Fibroblast of upper back skin (primary cell): ENCODE results near the gene THSD7A.
A peak's percentile ranks its signal among the peaks of the same experiment; 100 is the strongest.

Source experiments
- DNase-seq: peaks from one replicate; pipeline ENCODE4 v3.0.0-alpha.2; 2013

THSD7A gene

DNA sequence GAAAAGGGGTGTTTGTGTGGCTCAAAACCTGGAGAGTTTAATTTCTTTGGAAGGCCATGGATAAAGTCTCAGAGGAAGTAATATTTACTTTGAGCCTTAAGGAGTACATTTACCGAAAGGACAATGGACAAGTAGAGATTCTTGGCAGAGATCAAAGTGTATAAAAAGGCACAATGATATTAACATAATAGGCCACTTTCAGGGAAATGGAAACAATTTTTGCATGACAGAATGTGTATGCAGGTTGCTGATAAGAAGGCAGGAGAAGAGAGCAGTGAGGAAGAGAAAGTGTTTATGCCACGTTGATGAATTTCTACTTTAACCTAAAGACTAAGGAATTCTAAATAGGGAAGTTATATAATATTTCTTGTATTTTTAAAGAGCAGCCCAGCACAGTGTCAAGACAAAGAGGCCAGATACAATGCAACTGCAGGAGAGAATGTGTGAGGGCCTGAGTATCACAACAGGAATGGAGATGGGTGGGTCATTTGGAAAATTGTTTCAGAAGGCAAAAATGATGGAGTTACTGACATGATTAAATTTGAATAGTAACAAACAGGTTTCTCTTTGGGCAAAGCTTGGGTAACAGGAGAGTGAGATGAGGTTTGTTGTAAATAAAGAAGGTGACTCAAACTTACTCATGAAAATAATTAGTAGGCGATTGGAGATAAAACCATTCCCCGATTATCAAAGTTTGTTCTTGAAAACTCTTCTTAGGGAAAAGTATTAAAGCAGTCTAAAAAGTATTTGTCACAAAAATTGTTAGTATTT, 84.1 kb downstream of the THSD7A start:
- no peak for DNase-seq

DNA sequence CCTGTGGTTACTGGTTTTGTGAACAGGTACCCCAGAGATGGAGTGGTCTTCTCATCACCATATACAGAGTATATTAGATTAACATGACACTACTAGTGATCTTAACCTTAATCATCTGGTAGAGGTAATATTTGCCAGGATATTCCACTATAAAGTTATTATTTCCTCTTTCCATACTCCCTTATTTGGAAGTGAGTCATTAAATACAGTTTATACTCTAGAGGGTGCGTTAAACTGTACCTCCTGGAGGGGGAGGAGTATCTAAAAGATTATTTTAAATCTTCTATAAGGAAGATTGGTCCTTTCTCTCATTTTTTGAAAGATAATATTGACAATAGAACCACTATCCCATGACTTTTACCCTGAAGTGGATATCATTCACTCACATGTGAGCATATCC, 85.4 kb downstream of the THSD7A start:
- DNase-seq = no peak

DNA sequence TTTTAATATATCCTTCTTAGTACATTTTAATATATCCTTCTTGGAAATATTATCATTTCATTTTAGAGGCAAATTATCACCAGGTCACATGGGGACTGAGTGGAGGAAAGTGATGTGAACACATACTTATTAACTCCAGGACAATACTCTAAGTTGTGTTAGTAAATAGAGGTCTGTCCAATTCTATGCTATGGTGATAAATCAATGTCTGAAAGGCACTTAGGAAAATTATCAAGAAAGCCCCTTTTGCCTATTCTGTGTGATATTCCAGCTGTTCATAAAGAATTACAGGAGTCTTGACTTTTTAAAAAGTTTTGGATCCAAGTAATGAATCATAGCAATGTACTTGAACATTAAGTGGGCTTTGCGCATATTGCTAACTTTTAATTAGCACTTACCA, 88.5 kb downstream of the THSD7A start:
- no peak for DNase-seq

DNA sequence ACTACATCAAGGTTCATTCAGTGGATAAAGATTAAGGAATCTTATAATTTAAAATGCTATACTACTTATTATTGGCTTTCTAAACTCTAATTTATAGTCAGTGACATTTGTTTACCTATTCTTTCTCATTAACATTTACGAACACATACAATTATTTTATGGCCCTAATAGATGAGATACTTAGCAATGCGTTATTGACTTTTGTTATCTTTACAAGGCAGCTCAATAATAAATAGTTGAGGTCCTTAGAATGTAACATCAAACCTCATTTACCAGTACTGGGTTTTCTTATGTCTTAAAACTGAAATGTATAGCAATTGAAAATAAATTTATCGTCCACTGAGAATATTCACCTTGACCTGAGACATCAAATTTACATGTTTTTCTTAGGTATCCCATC, 89.0 kb downstream of the THSD7A start:
- no peak for DNase-seq

DNA sequence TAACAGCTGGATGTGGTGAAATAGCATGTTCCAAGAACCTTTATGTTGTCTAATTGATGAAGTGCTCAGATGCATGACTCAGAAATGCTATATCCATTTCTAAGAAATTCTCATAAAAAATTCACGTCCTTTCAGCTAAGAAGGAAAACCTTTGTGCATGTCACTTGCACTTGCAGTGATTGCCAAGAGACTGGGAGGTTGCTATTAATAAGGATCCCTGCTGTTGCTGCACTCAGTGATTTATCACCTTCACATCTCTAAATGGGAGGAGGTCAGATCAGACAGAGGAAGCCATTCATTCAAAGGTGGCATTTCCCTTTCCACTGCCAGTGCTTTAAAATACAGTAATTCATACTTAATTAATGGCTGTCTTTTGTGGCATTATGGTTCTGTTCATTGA, 89.5 kb downstream of the THSD7A start:
- peak; percentile 42 for DNase-seq

DNA sequence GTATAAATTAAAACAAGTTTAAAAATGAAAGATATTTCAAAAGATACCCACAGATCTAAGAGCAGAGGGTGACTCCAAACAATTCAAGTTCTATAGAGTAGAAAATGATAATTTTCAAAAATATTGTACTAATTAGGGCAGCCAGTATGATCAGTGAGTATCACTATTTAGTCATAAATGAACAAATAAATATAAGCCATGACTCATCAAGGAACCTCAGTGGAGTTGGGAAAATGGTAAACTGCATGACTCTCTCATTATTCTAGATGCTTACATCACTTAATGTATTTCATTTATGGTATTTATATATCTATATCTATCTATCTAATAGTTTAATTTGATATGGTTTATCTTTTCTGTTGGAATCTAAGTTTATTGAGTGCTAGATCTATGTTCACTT, 94.3 kb downstream of the THSD7A start:
- DNase-seq = peak; percentile 10

DNA sequence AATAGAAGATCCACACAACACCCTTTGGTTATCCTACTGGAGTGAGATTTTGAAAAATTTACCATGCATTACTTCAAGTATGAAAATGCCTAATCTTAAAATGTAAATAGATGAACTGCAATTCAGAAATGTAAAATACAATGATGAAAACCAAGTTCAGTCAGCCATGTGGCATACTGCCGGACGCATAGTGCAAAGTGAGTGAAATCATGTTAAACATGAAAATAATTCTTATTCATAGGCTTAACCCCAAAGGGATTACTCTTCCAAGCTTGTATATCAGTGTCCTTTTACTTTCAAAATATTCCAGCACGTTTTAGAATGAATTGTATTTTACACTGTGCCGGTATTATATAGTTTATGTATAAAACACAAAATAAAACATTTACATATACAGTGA, 99.8 kb downstream of the THSD7A start:
- no peak for DNase-seq

DNA sequence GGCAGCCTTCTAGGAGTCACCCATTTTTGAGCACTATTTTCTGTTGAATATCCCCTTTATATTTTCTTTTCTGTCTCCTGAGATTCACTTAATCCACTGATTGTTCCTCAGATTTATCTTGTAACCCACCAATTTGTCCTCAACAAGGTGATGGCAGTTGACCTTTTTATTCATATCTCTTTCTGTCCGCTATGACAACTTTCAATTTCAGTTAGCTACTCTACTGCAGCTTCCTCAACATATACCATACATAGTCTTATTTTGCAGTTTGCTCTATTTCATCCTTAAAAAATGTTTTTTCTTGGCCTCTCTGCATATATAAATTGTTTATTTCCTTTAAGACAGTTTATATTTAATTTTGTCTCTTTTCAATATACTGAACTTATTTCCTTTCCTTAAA, 101.3 kb downstream of the THSD7A start:
- no peak for DNase-seq

DNA sequence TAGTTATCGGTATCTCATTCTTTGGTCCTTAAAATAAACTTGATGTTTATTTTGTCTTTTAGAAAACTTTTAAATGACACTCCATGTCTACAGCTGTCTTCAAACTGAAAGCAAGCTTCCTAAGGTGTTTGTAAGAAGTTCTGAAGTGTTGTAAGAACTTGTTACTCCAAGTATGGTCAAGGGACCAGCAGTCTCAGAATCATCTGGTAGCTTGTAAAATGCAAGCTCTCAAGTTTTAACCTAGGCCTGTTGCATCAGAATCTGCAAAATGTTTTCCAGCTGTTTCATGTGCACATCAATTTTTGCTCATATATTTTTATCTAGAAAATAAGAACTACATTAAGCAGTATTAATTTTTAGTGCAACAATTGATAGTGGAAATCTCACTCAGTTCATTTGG, 104.1 kb downstream of the THSD7A start:
- peak; percentile 25 for DNase-seq

DNA sequence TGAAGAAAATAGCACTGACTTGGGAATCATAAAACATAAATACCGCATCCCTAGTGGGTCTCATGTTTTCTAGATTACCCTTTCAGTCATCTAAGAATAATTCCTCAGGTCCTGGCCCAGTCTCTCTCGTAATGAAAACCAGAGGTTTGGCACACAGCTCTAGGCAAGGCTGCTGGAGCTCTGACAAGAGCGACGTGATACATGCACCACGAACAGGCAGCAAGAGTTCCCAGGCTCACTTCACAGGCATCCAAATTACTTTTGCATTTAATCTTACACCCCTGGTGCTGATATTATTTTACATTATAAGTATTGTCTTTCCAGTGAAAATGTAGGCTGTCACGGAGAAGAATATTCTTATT, 105.2 kb downstream of the THSD7A start:
- peak; percentile 94 for DNase-seq

DNA sequence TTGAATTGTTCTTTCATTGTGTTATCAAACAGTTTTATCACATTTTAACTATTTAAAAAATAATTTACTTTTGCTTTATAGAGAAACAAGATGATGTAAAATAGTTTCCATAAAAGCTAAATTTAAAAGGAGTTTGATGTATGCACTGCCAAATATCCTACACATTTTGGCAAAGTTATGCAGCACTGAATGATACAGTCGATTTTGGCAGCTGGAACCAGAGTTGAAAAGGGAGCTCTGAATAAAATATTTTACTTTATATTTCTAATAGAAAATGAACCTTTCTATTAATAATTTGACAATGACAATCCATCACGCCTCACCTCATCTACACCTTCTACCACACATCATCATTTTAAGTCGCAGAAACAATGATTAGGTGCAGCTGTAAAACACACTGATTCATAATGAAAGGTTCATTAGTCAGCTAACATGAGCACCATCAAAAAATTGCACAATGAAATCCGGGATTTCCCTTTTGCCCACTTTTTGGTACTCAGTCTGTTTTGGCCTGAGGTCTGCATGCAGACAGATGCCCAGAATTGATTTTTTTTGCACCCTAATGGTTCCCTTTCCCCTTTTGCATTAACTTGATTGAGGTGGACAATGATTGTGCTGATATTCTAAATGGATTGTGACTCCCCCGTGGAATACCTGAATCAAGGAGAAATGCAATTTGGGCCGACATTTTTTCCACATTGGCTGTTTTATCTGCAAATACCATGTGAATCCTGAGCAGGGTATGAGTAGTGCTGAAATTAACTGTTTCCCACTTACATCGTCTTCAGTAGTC, 105.8 kb downstream of the THSD7A start:
- peak; percentile 58 for DNase-seq

DNA sequence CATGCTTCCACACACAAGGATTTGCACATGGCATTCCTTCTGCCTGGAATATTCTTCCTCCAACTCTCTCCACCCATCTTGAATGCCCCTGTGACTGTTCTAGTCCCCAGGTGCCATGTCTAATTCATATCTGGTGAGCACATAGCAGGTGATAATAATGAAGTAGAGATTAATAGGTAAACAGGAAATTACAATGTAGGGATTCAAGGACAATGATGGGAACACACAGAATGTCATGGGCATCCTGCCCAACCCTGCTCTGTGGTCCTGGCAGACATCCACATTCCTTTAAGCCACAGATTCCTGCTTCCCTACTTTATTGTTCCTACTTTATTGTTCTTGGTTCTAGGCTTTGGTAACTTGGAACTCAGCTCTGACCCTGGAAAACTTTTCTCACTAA, 115.8 kb downstream of the THSD7A start:
- peak; percentile 77 for DNase-seq

DNA sequence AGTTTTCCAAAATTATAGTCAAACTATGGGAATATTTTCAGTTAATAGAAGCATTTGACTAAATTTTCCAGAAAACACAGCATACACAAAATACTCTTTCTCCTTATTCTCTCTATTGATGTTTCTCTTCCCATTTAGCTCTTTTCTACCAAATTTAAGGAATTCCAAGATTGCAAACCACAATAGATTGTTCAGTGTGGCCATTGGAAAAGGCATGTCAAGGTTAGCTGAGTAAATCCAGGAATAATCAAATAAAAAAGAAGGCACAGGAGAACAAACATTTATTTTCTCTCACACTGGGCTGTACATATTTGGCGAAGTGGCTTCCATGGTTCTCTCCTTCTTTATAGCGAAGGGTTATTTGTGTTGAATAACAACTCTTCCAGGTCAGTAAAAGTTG, 117.3 kb downstream of the THSD7A start:
- peak; percentile 28 for DNase-seq

DNA sequence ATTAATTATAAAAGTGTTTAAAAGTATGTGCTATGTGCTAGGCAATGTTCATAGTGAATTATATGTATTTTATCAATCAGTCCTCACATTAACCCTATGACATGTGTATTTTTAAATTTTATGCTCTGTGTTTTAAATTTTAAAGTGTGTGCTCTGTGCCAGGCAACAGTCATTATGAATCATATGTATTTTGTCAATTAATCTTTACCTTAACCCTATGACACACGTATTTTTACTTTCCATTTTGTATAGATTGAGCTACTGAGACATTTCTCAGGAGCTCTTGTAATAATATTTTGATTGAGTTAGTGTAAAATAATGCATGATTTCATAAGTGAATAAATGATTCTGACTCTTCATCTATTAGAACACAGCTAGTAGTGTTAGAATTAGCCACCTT, 117.8 kb downstream of the THSD7A start:
- DNase-seq = no peak

DNA sequence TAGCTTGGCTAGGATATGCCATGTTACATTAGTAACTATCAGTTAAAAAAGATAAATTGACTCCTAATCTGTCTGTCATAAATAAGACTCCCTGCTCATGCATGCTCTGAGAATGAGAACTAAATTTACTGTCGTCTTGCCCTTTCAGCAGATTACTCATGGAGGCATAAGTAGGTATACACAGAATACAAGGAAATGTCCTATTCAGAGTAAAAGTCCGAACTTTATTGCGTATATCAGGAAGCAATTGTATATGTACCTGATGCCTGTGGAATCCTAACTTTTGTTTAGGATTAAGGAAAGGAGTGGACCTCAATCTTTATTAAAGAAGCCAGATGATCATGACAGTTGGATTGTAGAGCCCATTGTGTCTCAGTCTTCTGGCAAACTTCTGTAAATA, 118.6 kb downstream of the THSD7A start:
- no peak for DNase-seq

DNA sequence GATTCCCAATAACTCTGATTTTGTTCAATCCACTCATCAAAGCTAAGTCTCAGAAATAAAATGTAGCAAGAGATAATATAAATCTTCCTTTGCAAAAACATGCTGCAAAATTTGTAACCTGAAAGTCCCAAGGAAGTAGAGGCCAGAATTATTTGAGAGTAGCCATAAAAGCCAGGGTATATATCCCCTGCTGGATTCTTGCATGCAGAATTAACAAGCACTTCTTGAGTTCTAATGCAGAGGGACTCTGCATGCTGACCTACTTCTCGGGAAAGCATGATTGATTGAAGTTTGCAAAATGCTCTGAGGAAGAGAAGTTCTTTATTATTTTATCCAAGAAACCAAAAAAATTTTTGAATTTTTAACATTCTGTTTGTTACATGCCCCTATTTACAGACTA, 121.6 kb downstream of the THSD7A start:
- DNase-seq = no peak

DNA sequence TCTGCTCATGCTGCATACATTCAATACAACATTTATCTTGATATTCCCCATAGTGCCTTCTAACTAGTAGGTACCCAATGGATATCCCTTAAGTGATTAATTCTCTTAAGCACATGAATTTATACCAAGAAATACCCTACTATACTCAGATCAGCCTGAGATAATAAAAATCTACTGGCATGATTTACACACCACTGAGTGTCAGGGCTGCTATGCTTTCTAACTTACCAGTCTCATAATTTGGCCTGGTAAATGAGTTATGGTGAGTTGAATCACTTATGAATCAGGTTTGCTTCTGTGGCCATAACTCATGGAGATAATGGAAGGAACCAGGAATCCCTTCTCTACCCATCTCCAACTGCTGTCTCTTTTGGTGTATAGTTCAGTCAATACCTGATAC, 122.8 kb downstream of the THSD7A start:
- peak; percentile 31 for DNase-seq

DNA sequence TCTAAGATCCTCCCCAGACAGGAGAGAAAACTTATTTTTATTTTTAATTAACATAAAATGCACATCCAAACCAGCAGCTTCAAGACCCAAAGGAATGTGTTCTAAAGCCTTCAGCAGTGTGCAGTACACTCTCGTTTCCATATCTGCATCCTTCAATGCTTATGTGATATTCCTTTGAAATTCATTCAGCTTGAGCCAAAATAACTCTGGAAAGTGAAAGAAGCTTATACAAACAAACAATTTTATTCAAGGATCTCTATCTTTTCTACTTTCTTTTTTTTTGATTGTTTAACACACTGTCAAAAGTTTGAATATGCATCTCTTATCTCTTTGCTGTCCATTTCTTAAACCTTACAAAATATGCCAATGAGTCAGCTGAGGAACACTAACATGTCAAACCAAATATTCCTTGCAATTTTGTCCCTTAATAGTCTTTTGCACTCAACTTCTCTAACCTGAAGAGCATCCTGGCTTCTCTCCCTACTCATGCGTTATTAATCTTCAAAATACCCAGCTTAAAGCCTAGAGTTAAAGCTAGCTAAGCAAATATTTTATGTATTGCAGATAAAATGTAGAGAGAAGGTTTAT, 124.3 kb downstream of the THSD7A start:
- peak; percentile 3 for DNase-seq

DNA sequence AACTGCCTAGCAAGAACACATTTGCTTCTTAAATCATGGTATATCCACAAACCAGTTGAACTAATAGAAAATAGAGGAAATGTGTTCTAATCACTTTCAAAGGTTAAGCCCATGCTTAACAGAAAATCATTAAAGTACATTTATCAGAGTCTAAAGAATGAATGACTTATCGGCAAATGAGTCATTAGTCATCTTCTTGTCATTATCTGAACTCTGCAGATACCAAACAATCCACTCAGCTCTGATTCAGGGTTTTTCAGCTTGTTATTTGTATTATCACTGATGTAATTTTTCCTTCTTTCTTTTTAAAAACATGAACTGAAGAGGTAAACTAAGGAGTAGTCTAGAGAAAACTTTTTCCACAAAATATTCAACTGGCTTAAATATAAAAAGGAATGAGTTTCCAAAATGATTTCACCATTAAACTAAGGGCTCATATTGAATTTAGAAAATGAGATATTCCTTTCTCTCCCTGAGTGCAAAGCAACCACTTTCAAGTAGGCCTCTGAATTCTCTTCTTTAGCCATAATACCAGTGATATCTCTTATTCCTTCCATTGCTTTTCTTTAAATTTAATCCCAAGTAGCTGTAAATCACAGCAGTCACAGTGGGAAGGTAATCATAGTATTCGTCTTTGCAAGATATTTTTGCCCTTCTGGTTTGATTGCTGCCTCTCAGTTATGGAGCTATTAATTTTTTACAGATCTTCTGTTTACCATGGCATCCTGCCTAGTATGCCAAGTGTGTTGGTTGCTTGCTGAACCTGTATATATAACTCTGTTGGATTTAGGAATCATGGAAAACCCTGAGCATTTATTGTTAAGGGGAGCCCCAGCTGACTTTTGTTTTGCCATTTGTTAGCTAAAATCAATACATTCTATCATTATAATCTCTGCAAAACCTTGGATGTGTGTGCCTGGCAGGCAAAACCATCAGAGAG, 125.1 kb downstream of the THSD7A start:
- peak; percentile 11 for DNase-seq

DNA sequence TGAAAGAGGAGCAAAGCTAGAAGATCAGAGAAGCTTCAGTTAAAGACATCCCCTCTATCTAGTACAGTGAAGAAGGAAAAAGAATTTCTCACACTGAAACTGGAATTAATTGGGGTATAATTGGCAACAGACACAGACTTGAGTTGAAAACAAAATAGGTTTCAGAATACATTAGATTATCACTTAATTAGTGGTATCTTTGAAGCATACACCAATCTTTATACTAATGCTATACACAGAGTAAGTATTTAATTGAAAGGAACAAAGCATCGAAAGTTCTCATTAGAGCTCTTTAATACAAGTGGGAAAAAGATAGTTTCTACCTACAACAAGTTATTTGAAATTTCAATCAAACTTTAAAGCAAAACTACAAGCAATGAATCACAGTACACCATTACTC, 128.2 kb downstream of the THSD7A start:
- DNase-seq = no peak

DNA sequence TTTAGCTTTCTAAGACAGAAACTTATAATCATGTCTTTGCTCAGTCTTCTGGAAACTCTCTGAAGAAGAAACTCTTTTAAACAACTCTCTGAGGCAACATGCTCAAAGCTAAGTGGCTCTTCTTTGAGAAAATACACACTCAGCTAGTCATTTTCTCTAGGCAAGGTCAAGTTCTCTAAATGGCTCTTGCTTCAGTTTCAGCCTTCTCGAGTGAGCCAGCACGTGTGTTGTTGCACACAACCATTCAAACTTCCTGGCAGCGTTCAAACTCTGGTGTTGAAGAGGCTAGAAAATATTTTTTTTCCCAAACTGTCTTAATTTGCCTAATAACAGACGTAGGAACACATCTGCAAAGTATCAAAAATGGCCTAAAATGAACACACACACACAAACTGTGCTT, 129.1 kb downstream of the THSD7A start:
- no peak for DNase-seq

DNA sequence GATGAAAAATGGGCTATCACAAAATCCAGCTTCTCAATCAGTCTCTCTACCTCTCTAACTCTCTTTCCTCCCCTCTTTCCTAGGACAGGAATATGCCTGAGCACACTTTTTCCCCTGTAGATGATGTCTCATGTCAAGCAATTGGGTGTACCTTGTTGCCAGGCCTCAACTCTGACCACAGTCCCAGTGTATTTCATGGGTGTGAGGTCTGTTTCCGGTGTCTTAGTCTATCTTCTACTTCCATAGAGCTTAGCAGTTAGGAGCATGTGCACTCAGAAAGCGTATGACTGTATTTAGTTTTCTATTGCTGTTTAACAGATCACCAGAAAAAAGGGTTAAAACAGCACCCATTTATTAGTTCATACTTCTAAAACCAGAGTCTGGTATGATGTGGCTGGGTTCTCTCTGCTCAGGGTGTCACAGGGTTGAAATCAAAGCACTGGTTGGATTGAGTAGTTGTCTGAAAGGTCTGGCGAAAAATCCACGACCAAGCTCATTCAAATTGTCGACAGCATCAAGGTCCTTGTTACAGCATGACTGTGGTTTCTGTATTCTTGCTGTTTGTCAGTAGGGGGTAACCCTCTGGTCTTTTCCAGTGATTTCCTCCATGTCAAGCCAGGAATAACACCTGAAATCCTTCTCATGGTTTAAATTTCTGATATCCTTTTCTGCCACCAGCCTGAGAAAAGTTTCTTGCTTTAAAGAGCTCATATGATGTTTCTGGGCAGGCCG, 130.0 kb downstream of the THSD7A start:
- peak; percentile 16 for DNase-seq
